ENCODE measurements around the gene DCLK1.

DNA sequence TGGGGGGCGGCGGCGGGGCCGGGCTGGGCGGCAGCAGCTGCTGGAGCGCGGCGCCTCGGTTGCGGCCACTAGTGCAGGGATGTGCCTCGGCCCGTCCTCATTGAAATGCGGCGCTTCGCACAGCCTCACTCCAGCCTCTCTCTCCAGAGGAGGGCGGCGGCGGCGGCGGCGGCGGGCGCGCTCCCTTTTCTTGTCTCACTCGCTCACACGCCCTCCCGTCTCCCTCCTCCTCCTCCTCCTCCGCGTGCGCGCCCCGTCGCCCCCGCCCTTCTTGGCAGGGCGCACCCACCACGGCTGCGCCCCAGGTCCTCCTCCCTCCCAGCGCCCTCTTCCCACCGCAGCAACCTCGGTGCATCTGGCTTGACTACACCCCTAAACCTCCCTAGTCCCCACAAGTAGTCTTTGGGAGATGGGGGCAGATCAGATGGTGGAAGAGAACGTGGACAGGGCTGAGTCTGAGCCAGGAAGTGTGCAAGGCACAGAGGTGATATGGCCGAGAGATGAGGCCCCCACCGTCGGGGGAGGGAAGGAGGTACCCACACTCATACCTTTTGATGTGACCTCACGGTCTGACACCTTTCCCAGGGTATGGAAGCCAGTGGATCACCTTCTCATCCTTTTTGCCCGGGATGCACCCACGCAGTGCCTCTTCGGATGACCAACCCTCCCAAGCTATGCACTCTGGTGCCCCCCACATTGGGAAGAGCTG lies at the start of gene DCLK1:
- TF ChIP-seq, protein P1, sequence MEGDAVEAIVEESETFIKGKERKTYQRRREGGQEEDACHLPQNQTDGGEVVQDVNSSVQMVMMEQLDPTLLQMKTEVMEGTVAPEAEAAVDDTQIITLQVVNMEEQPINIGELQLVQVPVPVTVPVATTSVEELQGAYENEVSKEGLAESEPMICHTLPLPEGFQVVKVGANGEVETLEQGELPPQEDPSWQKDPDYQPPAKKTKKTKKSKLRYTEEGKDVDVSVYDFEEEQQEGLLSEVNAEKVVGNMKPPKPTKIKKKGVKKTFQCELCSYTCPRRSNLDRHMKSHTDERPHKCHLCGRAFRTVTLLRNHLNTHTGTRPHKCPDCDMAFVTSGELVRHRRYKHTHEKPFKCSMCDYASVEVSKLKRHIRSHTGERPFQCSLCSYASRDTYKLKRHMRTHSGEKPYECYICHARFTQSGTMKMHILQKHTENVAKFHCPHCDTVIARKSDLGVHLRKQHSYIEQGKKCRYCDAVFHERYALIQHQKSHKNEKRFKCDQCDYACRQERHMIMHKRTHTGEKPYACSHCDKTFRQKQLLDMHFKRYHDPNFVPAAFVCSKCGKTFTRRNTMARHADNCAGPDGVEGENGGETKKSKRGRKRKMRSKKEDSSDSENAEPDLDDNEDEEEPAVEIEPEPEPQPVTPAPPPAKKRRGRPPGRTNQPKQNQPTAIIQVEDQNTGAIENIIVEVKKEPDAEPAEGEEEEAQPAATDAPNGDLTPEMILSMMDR (IDR thresholded peaks at IDR 0.05), result no peak
- TF ChIP-seq POLR2A (IDR thresholded peaks at IDR 0.05), result peak in 1 of 2 donors; percentile 17

Measured in uterus (tissue), 2 donors.